Stimulated activated CD4-positive, alpha-beta T cell treated with anti-CD3 and anti-CD28 coated beads, Interleukin-1b, Interleukin-23, amount 100 ng/mL, for 4 hours (primary cell): ENCODE measurements around the gene RGS9.
"Not testable (repeated sequence)": the region's sequence is repeated elsewhere in the genome, so short reads cannot be mapped to it uniquely, and the experiment has no call there.

ENCODE experiments used
- DNase-seq, 2 donors: peaks; one replicate each; pipeline ENCODE4 v3.0.0-alpha.2; 2020; ENCODE audit warnings: low read depth in 2 of 2

RGS9 gene

DNA sequence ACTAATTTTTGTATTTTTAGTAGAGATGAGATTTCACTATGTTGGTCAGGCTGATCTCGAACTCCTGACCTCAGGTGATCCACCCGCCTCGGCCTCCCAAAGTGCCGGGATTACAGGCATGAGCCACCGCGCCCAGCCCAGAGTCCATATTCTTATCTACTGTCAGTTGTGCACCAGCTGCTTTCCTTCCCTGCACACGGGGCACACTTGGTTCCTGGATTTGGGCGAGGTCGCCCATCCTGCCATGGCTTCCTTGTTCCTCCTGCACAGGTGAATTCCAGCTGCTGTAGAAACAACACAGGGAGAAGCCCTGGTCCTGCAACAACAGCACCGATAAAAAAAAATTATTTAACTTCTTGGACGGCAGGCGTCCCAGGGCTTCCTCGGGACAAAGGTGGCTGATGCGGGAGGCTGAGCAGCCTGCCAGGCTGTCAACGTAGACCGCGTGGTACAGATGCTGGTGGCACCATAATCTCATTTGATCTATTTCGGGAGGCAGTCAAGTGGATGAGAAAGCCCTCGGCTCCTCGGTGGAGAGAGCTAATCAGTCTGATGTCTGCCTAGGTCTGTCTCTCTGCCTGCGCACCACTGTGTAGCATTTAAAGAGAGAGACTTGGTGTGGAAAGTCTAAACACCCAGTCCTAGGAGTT, 19.1 kb downstream of the RGS9 start:
- no peak for DNase-seq

DNA sequence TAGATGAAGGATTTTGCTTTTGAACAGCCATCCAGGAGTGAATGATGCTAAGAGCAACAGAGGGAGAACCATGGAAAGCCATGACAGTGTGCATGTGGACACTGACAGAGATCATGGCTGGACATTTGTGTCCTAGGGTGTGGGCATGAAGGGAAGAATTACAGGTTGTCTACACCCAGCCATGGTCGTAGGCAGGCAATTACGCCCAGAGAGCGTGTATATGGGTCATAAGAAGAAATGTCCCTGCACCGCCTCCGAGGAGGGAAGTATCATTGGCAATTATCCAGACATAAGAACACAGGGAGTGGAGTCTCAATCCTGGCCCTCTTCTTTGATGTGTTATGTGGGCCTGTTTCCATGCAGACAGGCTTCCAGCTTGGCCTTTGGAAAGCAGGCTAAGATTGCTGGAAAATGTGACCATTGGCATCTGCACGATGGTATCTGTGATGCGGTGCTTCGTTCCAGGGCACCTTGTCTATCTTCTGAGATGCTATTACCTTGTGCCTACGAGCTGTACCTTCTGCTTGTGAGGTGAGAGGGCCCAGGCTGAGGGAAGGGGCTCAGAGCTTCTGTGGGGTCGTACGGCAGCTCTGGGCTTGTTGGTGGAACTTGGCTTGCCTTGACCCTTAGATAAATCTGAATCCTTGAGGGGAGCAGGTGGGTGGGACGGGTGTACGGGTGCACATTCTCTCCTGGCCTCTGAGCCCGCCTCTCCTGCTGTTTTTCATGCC, 19.8 kb downstream of the RGS9 start:
- DNase-seq, result no peak

DNA sequence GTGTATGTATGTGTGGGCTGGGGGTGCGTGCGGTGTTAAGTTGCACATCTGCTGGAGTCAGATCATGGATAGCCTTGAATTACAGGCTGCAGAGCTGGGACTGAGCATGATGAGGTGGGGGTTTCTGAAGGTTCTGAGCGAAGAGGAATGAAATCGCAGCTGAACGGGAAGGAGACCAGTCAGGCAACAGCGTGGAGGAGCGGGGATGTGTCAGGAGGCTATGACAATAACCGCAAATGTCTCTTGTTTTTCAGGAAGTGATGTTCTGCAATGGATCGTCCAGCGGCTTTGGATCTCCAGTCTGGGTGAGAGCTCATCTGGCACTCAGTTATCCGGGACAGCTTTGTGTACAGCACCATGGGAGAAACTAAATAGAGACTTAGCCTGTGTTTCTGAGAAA, 20.9 kb downstream of the RGS9 start:
- no peak for DNase-seq

DNA sequence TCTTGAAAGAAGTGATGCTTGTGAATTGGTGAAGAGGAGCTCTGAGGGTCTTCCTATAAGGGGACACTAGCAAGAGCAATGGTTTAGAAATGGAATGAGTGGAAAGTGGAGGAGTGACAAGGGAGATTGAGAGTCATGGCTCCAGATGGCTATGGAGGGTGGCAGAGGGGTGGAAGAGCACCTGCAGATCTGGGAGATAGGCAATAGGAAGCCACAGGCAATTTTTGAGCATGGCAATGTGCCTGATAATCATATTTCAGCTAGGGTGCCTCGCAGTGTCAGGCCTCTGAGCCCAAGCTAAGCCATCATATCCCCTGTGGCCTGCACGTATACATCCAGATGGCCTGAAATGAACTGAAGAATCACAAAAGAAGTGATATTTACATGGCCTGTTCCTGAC, 21.5 kb downstream of the RGS9 start:
- no peak for DNase-seq

DNA sequence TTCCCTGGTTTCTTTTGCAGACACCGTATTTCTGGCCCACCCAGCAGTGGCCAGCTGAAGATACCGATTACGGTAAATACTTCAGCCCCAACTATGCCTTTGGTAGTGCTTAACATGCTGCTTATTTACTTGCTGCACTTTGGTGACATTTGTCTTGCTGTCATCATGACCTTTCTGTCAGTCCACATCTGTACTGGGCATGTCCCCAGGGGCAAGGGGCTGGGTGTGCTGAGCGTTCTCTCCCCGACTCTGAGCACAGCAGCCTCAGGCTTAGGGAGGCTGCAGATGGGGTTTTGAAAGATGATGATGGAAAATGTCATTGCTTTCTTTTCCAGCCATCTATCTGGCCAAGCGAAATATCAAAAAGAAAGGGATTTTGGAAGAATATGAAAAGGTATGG, 23.3 kb downstream of the RGS9 start:
- no peak for DNase-seq

DNA sequence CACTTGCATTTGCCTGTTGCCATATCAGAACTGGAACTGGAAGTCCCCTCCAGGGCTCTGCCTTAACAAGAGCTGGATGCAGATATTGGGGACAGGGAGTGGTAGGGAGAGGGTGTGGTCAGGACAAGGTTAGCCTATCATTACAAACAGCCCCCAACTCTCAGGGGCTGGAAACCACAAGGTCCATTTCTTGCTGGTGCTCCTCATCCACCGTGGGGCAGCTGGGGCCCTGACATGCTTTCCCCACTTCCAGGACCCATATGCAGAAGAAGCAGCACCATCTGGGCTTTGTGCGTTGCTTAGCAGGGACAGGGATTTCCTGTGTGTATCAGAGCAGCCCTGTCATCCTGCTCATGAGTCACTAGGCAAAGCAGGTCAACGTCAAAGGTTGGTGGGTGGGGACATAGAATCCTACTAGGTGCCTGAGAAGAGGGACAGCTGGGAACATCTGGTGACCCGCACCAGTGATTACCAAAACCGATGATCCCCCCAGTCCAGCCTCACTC, 26.9 kb downstream of the RGS9 start:
- peak in 1 of 2 donors; percentile 31 for DNase-seq

DNA sequence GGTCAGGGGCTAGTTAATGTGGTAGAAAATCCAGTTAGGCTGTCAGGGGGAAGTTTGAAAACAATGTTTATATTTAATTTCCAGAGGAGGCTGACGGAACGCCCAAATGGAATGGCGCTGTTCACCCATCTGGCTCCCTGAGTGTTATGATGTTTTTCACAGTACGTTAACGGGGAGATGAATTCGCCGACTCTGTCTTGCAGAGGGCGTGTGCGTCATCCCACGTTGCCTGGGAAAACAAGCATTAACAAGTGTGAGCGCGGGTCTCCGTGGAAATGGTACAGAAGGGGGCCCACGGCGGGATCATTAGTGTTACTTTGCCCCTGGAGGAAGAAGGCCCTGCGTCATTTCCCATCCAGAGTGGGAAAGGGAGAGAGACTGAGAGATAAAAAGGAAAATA, 29.6 kb downstream of the RGS9 start:
- no peak for DNase-seq

DNA sequence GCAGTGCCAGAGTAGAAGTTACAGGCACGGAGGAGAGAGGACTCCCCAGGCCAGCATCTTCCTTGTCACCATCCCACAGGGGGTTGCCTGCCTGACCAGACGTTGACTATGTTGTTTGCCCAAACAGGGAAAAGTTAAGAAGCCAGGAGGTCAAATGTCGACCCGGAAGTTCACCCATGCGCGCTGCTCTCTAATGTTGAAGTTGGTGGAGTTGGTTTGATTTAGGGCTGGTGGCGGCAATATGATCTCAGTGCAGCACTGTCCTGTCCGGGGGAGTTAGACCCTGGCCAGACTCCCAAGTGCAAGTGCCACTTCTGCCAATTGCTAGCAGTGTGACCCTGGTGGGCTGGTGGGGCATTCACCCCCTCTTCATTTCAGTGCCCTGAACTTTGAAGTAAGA, 30.4 kb downstream of the RGS9 start:
- DNase-seq, result no peak

DNA sequence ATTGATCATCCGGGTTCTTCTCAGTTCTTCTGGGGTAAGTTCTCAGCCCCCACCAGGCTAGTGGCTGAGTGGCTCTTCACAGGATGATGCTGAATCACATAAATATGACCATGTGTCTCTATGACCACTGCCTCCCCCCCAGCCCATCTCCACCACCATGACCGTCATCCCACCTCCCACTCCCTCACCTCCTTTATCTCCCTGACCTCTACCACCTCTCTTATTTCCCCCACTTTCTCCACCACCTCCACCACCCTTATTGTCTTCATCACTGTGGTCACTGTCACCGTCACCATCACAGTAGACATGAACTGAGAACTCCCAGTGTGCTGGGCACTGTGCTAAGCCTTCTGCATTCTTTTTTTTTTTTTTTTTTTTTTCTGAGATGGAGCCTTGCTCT, 32.5 kb downstream of the RGS9 start:
- DNase-seq, result no peak

DNA sequence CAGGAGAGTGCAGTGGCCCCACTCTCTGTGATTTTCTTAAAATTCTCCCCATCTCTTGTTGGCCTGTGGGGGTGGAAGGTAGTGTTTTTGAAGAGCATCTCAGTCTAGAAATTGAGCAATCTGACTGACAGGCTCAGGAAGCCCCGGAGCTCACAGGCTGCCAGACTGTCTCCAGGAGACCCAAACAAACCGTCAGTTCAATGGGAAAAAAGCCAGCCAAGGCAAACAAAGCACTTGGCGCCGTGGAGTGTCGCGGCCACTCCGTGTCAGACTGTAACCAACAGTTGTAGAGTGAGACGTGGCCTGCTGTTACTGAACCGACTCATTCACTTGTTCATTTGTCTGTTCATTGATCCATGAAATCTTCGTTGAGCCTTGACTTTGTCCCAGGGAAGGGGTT, 33.7 kb downstream of the RGS9 start:
- DNase-seq, result no peak

DNA sequence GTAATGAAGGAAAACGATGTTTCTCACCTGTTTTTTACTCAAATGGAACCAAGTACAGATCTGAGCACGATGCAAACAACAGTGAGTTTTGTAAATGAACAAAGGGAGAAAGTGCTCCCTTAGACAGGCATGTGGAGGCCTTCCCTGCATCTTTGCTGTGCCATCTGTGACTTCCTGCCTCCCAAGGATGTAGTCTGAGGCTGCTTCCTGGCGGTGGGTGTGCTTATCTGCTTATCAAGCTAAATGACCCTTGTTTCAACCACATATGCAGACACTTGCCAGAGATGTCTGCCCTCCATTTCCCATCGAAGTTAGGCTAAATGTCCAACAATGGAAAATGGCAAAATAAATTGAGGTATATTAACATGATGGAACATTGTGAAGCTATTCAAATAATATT, 34.6 kb downstream of the RGS9 start:
- no peak for DNase-seq

DNA sequence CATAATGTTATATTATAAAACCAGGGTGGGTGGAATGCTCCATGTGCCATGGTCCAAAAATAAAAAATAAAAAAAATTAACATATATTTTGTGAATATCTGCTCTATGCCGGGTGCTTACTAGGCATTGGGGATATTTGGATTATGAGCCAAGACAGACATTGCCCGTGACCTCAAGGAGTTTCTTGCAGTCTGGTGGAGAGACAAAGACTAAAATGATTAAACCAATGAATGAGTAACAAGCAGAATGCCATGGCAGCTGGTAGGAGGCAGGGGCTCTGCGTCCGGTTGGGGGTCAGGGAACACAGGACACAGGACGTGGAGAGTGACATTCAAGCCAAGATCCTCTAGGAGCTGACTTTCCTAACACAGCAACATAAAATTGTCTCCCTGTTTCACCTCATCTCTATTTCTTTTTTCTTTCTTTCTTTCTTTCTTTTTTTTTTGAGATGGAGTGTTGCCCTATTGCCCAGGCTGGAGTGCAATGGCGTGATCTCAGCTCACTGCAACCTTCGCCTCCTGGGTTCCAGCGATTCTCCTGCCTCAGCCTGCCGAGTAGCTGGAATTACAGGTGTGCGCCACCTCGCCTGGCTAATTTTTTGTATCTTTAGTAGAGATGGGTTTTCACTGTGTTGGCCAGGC, 35.4 kb downstream of the RGS9 start:
- DNase-seq, result no peak

DNA sequence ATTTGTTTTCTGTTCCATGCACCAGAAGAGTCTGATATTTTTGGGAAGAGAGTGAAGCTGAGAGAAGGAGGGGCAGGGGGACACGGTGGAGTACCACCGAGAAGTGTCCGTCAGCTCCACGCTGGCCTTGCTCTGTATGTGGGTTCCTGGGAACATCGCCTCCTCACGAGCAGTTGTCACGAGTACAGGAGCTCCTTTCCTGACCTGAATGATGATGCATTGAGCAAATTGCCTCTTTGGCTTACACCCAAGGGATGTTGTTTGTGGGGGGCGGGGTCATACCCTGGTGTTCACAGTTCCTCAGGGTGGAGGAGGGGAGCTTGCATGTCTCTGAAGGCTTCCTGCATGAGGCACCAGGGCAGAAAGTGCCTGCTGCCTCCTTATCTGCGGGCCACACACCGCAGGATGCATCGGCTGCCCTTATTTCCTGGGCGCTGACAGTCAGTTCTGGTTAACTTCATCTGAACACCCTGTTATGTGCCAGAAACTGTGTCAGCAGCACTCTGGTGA, 36.2 kb downstream of the RGS9 start:
- peak; percentile 20 to 23 for DNase-seq

DNA sequence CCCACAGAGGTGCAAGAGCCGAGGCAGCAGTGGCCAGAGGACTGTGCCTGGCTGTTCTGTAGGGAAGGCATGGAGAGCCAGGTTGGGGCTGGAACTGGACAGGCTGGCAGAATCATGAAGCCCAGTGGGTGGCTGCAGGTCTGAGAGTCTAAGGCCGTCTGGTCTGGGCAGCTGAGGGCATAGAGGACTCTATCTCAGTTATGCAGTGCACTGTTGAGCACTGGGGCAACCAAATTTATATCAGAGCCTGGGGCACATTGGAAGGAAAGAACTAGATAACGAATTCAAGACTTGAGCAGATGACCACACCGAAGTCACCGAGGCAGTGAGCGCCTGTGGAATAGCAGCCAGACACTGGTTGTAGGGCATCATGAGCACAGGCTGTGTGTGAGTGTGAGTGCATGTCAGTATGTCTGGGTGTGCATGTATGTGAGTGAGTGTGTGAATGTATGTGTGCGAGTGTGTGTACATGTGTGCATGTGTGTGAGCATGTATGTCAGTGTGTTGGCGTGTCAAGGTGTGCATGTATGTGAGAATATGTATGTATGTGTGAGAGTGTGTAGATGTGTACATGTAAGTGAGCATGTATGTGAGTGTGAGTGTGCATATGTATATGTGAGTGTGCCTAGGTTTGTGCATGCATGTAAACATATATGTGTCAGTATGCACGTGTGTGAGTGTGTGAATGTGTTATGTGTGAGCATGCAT, 37.0 kb downstream of the RGS9 start:
- no peak for DNase-seq

DNA sequence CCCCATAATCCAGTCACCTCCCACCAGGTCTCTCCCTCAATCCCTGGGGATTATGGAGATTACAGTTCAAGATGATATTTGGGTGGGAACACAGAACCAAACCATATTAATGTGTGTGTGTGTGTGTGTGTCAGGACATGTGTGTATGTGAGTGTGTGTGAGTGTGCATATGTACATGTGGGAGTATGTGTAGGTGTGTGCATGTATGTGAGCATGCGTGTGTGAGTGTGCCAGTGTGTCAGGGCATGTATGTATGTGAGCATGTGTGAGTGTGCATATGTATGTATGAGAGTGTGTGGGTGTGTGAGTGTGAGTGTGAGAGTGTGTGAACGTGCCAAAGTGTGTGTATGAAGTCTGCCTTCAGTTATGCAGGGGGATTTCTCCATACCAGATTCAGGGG, 37.8 kb downstream of the RGS9 start:
- no peak for DNase-seq

DNA sequence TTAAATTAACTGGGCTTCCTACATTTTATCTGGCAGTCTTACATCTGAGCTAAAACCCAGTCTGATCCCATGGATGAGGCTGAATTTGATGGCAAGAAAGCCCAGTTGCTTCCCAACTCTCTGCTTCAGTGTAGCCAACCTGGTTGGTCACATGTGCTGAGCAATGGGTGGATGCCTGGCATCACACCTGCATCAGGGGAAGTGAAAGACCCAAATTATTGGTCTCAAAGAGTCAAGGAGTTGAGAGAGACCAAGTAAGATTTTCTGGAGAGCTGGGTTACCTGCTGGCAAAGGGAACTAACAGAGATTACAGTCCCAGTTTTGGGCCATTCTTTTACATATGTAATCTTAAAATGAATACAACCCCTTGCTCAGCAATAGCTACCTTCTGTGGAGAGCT, 38.8 kb downstream of the RGS9 start:
- no peak for DNase-seq

DNA sequence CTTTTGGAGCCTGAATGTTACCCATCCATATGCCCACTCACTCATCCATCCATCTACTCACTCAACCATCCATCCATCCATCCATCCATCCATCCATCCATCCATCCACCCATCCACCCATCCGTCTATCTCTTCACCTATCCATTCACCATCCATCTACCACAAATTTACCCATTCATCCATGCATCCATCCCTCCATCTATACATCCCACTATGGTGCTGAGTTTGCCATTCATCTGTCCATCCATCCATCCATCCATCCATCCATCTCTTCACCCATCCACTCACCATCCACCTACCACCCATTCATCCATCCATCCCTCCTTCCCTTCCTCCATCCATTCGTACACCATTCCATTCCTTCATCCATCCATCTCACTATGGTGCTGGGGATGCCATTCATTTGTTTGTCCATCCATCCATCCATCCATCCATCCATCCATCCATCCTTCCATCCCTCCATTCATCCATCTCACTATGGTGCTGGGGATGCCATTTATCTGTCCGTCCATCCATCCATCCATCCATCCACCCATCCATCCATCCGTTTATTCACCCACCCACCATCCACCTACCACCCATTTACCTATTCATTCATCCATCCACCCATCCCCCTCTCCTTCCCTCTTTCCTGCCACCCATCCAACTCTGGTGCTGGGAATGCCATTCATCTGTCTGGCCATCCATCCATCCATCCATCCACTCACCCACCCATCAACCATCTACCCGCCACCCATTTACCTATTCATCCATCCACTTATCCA, 39.7 kb downstream of the RGS9 start:
- no peak for DNase-seq

DNA sequence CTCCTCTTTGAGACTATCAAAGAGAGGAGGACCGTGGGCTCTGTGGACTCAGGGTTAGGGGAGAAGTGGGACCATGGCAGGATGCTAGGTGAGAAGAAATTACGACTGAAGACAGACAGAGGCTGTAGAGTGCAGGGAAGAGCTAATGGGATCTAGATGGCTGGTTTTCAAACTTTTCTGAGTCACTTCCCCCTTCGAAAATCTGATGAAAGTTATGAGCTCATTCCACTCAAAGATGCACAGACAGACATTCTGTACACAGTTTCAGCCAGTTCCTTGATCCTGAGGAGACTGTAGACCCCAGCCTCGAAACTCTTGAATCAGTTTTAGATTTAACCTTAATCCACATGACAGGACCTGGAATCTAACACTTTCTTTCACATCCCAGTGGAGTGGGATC, 40.7 kb downstream of the RGS9 start:
- no peak for DNase-seq

DNA sequence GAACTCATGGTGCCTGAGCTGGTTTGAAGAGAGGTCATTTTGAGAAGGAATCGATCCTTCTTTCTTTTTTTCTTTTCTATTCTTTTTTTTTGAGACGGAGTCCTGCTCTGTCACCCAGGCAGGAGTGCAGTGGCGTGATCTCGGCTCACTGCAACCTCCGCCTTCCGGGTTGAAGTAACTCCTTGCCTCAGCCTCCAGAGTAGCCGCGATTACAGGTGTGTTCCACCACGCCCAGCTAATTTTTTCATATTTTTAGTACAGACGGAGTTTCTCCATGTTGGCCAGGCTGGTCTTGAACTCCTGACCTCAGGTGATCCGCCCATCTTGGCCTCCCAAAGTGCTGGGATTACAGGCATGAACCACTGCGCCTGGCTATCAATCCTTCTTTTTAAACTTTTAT, 43.1 kb downstream of the RGS9 start:
- not testable (repeated sequence) for DNase-seq

DNA sequence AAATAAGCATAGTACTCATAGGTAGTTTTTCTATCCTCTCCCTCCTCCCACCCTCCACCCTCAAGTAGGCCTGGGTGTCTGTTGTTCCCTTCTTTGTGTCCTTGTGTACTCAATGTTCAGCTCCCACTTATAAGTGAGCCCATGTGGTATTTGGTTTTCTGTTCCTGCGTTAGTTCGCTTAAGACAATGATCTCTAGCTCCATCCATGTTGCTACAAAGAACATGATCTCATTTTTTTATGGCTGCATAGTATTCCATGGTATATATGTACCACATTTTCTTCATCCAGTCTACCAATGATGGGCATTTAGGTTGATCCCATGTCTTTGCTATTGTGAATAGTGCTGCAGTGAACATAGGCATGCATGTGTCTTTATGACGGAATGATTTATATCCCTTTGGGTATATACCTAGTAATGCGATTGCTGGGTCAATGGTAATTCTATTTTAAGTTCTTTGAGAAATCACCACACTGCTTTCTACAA, 43.6 kb downstream of the RGS9 start:
- DNase-seq, result not testable (repeated sequence)
